ENCODE data around the gene XPA.
A peak's percentile ranks its signal among the peaks of the same experiment; 100 is the strongest.
"Not testable (repeated sequence)": the region's sequence is repeated elsewhere in the genome, so short reads cannot be mapped to it uniquely, and the experiment has no call there.

Gene XPA

DNA sequence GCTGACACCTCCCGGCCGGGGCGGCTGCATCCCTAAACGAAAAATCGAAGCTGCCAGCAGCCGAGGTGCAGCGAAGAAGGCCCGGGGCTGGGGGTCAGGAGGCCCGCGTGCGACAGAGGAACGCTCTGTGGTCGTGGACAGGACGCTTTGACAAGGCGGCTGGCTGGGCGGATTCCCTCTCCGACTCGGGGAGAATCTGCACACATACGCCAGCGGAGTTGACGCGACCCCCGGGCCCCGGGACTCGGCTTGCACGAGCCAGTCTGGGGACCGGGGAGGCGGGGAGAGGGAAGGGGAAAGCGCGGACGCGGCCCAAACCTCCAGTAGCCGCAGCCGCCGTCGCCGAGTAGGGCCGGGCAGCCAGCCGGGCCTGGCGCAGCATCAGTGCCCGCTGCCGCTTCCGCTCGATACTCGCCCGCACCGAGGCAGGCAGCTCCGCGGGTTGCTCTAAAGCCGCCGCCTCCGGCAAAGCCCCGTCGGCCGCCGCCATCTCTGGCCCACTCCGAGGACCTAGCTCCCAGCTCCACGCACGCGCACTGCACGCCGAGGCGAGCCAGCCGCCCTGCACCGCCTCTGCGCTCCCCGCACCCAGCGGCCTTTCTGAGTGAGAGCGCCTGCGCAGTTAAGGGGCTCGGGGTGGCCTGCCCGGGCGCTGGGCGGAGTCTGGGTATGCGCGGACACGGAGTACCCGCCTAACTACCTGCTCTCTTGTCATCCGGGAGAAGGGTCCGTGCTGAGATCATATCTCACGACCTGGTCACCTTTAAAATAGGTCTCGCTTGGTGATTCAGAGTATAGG lies at the start of gene XPA:
Gene XPA (minus strand): TSS at position 538 of the 799 bp plus-strand sequence. CDS start 48 bp downstream, at position 490.
- DNase-seq, result peak; percentile 78

GRCh38 chr9:97744710-97745708 lies 47.9 kb upstream of the XPA start:
- DNase-seq, result no peak

- not testable (repeated sequence) for DNase-seq
Observed at GRCh38 chr9:97744025-97744424, 46.9 kb upstream of the XPA start.

DNA sequence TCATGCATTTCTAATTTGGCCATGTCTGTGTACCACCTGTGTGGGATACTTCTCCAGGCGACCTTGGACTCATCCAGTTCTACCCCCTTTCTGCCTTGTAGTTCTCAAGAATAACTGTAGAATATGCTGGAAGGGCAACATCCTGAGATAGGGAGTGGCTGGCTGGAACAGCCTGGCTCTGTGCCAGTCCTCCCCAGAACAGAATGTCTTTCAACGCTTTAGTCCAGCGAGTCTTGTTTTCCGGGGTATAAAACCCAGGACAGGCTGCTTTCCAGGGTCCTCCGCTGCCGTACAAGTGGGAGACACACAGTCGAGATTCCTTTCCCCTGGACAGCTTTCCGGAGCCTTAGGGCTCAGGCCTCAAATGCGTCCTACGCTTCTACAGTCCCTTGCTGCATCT lies 45.4 kb upstream of the XPA start:
- DNase-seq, result no peak

DNA sequence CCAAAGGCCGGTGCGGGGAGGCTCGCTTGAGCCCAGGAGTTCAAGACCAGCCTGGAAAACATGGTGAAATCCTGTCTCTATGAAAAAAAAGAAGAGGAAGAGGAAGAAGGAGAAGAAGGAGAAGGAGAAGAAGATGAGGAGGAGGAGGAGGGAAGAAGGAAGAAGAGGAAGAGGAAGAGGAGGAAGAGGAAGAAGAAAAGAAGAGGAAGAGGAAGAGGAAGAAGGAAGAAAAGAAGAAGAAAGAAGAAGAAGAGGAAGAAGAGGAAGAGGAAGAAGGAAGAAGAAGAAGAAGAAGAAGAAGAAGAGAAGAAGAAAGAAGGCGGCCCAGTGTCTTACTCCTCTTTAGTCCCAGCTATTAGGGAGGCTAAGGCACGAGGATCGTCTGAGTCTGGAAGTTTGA lies 44.8 kb upstream of the XPA start:
- DNase-seq, result no peak

DNA sequence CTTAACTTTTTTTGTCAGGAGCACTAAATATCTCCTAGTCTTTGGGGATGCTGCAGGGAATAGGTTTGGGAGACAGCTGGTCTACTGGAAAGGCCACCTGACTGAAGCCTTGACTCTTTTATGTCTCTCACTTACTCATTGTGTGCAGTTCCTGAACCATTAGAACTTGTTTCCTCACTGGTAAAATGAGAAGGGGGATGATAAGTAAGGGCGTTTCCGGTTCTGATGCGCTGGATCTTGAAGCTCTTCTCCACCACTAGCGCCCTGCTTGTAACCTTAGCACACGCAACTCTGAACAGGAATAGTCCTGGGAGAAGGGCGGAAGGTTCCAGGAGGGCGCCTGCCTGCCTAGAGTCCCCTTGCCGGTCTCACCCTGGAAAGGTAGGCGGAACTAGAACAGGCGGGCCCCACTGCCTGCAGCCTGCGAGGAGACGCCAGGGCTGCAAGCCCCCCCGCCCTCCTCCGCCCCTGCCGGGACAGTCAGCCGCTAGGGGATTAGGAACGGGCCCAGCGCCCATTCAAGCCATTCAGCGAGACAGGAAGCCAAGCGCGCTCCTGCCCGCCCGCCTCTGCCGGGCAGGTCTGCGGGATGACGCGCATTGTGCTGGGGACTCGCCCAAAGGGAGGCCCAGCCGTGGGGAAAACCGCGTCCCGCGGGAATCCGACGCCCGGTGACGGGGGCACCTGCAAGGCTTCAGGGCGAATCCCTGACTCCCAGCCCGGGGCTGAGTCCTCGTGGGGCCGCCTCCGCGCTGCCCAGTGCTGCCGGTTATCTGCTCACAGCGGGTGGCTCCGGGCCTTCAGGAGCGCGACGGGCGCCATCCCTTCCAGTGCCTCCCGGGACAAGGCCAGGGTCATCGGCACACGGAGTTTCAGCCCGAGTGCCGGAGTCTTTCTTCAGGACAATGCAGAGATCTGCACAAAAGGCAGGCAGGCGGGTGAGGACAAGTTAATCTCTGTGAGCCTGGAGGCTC lies 44.0 kb upstream of the XPA start:
- no peak for DNase-seq

DNA sequence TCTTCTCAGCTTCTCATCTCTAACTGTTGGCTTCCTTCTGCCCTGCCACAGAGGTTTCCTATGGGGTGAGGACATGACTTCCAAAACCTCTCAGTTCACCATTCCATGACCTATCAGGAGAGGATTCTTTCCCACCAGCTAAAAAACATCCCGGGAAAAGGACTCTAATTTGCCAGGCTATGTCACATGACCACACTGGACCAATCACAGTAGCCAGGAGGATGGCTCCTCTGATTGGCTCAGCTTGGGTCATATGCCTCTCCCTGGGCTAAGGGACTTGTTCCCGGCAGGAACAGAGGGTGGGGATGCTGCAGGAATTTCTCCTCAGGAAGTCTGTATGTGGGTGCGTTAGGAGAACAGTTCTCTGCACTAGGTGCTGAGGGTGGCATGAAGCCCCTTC lies 40.3 kb upstream of the XPA start:
- no peak for DNase-seq

- no peak for DNase-seq
Observed at GRCh38 chr9:97735070-97735600, 38.0 kb upstream of the XPA start.

DNA sequence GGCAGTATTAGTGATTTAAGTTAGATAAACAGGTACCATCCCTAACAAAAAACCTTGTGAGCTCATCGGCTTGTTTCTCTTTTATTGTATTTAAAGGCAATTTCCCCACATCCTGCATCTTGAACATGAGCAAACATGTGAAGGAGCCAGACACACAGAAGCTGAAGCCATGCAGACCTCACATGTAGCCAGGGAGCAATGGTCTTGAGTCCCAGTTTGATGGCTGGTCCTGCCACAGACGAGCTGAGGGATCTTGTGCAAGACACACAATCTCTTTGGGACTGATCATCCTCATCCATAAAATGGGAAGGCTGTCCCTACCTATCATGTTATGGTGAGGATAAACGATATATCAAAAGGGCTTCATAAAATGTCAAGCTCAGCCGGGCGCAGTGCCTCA lies 29.6 kb upstream of the XPA start:
- no peak for DNase-seq

GRCh38 chr9:97723819-97724218 lies 26.7 kb upstream of the XPA start:
- no peak for DNase-seq

GRCh38 chr9:97722331-97722730 lies 25.2 kb upstream of the XPA start:
- no peak for DNase-seq

DNA sequence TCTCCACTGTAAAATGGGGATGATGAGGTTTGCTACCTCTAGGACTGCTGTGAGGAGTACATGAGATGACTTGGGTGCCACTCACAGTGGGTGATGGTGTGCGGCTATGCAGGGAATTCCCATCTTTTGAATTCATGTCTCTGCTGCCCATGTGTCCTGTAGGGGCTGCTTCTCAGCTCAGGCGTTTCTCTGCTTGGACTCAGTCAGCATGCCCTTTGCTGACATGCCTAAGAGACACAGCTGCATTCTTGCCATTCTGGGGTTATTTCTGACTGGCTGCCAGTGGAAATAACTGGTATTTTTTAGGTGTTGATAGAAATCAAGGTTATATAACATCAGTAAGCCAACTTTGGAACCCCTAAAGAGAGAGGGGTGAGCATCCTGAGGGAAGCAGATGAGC lies 24.3 kb upstream of the XPA start:
- DNase-seq, result no peak

DNA sequence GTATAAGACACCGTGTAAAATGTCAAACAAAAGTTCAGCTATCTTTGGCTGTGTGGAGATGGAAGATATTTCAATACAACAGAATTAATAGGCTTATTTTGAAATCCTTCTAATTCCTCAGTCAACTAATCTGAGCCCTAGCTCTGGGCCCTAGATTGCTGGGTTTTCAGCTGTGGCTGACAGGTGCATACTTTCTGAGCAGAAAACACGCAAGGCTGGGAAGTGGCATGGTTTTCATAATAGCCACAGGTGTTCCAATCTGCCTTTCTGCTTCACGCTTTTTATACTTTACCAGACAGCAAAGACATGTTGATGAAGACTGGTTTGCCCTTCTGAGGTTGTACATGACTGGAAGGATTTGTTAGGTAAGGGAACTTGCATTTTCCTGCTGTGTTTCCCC lies 20.7 kb upstream of the XPA start:
- DNase-seq, result no peak

GRCh38 chr9:97714435-97714834 lies 17.3 kb upstream of the XPA start:
- no peak for DNase-seq

- no peak for DNase-seq
Observed at GRCh38 chr9:97711223-97711626, 14.1 kb upstream of the XPA start.

DNA sequence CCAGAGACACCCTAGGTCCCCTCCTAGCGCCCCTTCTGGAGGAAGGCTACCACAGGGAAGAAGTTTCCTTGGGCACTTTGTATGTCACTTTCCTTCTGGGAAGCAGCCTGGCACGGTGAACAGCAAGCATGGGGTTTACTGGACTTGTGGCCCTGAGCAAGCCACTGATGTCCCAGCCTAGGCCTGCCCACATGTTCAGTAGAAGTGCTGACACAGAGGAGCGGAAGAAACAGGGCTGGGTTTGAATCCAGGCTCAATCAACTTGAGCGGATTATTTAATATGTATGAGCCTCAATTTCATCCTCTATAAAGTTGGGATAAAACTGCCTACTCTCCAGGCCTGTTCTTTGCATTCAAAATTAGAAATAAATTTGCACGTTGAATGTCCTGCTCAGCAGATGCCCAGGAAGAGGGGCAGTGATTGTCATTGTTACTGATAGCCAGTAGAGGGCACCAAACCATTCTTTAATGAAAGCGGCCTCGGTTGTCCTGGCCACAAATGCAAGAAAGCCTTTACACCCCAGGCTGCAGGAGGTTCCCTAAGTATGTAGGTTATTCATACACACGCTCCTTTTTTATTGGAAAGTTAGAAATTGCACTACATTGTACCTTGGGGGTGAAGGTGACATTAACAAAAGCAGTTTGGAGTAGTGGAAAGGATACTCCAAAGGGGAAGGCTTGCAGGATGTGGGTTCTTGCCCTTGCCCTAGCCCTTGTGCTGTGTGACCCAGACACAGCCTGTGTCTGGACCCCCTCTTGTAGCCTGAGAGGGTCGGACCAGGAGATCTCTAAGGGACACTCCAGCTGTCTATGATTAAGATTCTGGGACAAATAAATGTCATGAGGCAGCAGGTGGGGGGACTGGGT lies 13.4 kb upstream of the XPA start:
- DNase-seq, result peak; percentile 36

DNA sequence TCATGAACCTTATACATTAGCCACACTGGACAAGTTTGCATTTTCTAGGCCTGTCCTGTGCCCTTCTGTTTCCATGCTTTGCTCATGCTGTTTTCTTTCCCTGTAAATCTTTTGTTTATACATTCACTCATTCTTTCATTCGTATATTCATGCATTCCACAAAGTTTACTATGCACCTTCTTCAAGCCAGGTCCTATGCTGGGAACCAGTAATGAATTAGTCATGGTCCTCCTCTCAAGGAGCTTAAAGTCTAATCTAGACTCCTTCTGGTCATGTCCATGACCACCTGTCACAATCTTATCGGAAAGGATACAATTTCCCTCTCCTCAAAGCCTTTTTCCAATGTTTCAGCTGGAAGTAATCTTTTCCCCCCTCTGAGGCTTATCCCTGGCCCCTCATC lies 9.1 kb upstream of the XPA start:
- no peak for DNase-seq

DNA sequence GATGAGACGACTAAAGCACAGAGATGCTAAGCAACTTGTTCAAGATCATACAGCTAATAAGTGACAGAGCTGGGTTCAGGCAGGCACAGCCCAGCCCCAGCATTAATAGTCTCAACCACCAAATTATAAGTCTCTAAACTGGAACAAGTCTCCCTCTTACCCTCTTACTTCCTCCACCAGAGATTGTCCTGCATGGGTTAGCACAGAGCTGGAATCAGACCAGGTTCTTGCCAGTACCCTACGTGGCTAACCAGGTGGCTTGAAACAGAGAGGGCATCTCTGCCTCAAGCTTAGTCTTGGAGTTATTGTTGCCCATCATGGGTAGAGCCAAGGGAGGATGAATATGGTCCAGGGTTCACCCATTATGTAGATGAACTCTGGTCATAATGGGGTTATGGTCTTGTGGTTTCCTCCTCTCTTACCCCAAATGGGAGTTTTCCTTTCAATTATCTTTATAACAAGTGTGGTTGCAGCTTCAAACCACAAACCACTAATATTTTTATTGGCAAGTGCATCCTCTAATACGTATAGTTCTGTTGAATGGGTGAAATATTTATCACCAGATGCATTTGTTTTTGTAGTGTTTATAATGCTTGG lies 8.3 kb upstream of the XPA start:
- peak; percentile 29 for DNase-seq

DNA sequence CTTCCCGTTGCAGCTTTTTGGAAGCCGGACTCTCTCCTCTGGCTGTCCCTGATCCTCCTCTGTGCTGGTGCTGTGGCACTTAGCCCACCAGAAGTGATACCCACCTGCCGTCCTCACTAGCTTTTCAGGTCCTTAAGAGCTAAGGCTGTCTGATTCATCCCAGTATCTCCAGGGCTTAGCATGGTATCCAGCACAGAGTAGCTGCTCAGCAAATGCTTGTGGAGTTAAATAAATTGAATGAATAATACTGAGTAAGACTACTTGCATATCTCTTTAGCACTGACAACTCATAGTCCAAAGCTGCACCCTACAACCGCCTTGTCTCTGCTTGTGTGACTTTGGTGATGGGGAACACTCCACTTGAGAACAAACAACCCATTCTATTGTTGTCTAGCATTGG lies 7.7 kb upstream of the XPA start:
- DNase-seq, result no peak

GRCh38 chr9:97704345-97704677 lies 7.2 kb upstream of the XPA start:
- DNase-seq, result no peak
